Iris pigment epithelial cell (primary cell): ENCODE data around the gene C6orf15.

Experiments used
- DNase-seq: peaks from one replicate; pipeline ENCODE4 v3.0.0-alpha.2; 2011; ENCODE audit warnings: low read depth

Gene C6orf15

GRCh38 chr6:31107052-31107451 lies 5.3 kb downstream of the C6orf15 start:
- no peak for DNase-seq

DNA sequence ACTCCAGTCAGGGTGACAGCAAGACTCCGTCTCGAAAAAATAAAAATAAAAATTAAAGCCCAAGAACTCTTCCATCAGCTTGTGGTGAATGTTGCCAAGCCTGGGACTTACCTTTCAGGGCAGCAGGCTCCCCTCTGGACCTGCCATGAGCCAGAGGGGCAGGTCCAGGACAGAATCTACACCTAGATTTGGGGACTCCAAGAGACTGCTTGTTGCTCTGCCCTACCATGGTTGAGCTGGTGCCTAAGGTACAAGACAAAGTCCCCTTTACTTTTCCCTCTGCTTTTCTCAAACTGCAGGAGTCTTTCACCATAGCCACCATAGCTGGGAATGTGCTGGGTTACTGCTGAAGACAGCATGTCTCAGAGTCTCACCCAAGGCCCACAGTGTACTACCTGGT lies 9.2 kb downstream of the C6orf15 start:
- DNase-seq, result no peak

DNA sequence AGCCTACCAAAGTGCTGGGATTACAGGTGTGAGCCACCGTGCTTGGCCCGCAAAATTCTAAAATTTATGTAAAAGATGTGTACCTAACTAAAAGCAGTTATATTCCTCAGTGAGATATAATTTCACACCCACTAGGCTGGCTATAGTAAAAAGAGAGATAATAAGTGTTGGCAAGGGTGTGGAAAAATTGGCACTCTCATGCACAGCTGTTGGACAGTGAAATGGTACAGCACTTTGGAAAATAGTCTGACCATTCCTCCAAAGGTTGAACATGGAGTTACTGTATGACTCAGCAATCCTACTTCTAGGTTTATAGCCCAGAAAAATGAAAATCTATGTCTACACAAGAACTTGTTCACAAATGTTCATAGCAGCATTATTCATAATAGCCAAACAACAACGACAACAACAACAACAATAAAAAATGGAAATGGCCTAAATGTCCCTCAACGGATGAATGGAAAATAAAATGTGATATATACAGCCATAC lies 13.9 kb downstream of the C6orf15 start:
- peak; percentile 14 for DNase-seq

GRCh38 chr6:31096656-31097055 lies 15.7 kb downstream of the C6orf15 start:
- DNase-seq, result no peak

GRCh38 chr6:31096215-31096614 lies 16.2 kb downstream of the C6orf15 start:
- DNase-seq, result no peak

DNA sequence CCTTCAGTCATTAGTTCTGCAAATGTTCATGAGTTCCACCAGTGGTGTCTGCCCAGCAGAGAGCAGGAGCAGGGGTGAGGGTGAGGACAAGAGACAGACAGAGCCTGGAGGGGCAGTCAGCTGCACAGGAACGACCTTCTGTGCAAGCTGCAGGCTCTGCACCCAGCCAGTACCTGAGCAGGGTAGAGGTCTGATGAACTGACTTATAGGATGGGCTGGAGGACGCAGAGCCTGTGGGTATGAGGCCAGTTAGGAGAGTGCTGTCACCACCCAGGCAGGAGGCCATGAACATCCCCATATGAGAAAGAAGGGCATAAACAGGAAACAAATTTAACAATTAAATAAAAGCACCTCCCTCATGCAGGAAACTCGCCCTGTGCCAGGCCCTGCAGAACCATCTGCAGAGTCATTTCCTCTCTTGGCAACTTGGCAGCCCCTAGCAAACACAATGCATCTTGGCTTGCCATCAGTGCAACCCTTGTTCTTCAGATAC lies 17.9 kb downstream of the C6orf15 start:
- DNase-seq, result no peak

DNA sequence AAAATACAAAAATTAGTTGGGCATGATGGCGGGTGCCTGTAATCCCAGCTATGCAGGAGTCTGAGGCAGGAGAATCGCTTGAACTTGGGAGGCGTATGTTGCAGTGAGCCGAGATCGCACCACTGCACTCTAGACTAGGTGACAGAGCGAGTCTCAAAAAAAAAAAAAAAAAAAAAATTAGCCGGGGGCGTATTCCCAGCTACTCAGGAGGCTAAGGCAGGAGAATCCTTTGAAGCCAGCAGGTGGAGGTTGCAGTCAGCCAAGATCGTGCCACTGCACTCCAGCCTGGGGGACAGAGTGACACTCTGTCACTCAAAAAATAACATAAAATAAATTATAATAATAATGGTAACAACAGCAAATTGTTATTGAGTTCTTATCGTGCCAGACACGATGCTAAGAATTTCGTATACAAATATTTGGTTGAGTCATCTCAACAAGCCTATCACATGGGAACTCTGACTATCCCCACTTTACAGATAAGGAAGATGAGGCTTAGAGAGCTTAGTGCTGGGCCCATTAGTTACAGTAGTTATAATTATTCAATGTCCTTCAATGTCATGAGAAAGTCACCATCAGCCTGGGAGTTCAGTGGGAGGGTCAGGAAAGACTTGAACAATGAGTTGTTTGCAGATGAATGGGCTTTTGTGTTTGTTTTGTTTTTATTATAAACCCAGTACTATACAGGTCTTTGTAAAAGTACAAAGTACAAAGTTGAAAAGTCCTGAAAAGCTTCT lies 19.4 kb downstream of the C6orf15 start:
- DNase-seq, result no peak

- no peak for DNase-seq
Observed at GRCh38 chr6:31092238-31092637, 20.1 kb downstream of the C6orf15 start.

GRCh38 chr6:31091680-31092079 lies 20.7 kb downstream of the C6orf15 start:
- DNase-seq, result no peak

DNA sequence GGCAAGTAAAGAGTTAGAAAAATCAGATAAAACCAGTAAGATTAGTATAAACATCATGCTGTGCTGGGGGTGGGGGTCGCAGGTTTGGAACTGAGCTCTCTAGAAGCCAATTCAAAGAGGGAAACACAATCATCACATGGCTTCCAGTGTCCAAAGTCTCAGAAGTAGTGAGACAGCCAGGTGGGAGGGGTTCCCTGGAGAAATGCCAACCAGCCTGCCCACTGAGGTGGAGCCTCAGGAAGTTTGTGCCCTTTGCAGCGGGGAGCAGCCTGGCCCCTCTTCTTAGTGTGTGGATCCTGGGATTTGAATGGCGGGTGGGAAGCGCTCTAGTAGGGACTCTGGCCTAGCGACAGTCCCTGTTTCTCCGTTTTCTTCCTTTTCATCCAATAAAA lies 21.4 kb downstream of the C6orf15 start:
- DNase-seq, result no peak

DNA sequence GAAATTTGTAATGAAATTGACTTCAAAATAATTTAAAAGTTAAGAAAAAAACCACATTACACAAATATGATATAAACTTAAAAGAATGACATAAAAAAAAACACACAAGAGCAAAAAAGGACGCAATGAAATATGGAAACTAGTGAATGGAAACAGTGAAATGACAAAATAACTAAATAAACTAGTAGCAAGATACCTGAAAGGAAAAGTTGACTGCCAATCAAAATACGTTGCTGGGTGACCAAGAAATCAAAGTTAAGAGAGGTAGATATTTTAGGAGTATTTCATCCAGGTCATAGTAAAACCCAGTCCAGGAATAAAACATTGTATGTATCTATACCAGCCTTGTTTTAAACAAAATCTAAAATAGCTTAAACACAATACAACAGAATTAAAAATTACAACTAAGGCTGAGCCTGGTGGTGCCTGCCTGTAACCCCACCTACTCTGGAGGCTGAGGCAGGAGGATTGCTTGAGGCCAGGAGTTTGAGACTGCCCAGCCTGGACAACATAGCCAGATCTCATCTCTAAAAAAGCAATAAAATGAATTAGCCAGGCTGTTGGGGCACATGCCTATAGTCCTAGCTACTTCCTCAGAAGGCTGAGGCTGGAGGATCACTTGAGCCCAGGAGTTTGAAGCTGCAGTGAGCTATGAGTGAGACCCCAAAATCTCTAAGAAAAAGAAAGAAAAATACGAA lies 22.0 kb downstream of the C6orf15 start:
- DNase-seq, result no peak

GRCh38 chr6:31087494-31088089 lies 24.8 kb downstream of the C6orf15 start:
- DNase-seq, result peak; percentile 87

DNA sequence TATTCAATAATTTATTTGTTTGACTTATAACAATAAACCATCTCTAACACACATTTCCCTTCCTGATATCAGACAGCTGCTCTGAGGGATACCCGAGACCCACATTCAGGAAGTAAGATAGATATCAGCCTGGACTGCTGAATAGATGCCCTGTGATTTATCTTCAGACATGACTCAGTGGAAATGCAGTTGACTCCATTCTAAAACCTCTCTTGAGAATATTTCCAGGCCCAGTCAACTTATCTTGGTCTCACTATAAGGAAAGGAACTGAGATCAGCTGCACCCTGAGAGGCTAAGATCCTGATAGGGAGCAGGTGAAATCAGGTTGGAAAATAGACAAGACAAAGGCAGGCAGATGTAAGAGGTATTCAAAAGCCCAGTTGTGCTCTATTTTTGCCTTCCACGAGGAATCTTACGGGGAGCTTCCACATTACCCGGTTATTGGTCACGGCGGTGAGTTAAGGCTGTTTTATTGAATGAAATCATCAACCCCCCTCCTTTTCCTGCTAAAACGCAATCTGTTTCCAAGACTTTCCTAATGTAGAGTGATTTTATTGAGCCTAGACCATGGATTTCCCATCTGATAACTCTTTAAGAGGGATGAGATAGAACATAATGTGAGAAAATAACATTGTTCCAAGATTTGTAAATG lies 25.5 kb downstream of the C6orf15 start:
- DNase-seq, result peak; percentile 88

GRCh38 chr6:31083742-31084354 lies 28.5 kb downstream of the C6orf15 start:
- peak; percentile 91 for DNase-seq

GRCh38 chr6:31081872-31082271 lies 30.5 kb downstream of the C6orf15 start:
- DNase-seq, result no peak

DNA sequence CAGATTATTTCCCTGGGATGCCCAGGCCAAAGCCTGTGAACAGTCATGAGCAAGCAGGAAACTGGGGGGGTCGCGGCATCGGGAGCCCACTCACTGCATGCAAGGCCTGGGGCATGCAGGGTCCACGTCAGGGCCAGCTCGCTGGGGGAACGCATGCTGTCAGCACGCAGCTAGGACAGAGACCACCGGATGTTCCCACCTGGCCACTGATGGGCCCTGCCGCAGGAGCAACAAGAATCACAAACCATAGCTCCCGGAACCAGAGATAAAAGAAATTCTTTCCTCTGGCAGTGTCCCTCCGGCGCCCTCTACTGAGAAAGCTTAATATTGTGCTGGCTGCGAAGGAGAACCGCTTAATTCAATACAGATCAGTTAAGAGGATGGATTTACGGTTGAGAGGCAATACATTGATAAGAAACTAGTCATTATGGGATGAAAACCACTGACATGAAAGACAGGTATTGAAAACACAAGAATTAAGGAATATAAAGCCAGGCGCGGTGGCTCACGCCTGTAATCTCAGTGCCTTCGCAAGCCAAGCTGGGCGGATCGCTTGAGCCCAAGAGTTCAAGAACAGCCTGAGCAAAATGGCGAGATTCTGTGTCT lies 32.6 kb downstream of the C6orf15 start:
- DNase-seq, result peak; percentile 63

GRCh38 chr6:31076611-31077010 lies 35.8 kb downstream of the C6orf15 start:
- DNase-seq, result no peak

GRCh38 chr6:31075528-31075927 lies 36.8 kb downstream of the C6orf15 start:
- peak; percentile 72 for DNase-seq

- DNase-seq, result no peak
Observed at GRCh38 chr6:31074401-31074800, 38.0 kb downstream of the C6orf15 start.

DNA sequence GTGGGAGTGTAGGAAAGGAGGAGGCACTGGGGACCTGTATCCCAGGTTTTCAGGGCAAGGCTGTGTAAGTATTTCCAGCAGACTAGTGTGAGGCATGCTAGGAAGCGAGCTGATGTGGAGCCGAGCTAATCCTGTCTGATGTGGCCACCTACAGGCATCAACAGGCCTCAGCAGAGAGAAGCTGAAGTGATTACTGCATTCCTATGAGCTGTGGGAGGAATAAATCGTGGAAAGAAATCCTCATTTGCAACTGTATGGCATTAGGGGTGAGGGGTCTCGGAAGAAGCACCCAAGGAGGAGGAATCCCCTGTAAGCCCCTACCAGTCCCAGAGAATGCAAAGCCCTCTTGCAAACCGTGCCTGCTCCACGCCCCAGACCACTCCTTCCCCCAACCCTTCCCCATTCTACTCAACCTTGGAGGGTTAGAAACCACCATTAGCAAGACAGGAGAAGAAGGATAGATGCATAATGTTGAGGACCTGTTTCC lies 41.6 kb downstream of the C6orf15 start:
- peak; percentile 90 for DNase-seq

DNA sequence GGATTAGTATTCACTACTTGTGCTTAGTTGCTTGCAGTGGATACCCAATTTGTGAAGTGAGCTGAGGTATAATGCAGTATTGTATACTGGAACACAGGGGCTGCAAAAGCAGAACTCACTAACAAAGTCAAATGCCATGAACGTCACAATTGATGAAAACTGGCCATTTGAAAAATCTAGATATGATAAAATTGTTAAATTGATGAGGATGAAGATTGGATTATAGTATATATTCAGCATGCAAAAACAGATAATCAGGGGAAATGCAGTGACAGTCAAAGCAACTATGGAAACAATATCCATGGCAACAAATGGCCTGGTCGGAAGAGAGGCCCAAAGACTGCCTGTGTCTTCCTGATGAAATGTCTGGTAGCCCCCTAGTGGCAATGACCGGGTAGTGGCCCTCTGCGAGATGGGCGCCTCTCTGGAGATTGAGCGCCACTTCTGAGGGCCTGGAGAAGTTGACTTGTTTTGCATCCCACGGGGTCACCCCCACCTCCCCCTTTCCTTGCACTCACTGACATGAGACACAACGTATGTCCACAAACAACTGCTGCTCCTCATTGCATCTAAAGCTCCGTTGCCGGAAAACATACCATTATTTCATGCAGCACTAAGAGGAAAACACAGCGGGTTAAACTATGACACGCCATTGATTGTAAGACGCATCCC lies 43.6 kb downstream of the C6orf15 start:
- DNase-seq, result peak; percentile 79
